GM19395 (cell line): ENCODE measurements around the gene C1QBP.
"Not testable (repeated sequence)": the region's sequence is repeated elsewhere in the genome, so short reads cannot be mapped to it uniquely, and the experiment has no call there.

Experiments
- ATAC-seq: cut with Tn5 transposase; IDR thresholded peaks from one replicate; pipeline ENCODE4 v1.9.1; 2021; ENCODE audit warnings: mild to moderate bottlenecking, moderate library complexity; ENCODE audit not compliant: unreplicated experiment

C1QBP gene

GRCh38 chr17:5434984-5435383 lies 4.0 kb downstream of the C1QBP start:
- no peak for ATAC-seq

DNA sequence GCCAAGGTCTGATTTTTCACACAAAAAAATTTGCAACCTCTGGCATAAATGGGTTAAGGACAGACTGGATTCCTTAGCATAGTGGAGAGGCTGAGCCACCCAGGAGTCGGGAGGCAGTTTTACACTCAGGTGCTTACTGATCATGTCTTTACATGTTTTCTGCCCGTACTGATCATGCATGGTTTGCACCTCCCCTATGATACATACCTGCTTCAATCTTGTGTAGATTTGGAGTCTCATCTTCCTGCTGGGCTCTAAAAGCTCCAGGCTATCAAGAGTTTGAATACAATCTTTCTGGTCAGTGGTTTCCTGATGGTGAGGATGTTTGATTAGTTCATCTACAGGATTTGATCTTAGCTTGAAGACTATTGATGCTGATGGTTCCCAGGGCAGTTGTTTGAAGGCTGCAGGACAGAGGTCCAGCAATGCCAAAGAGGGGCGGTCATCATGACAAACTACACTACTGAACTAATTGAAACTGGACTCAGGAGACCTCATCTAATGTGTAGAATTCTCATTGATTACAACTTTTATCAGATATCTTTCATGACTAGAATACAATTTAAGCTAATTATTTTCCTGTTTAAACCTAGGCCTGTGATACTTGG lies 6.9 kb downstream of the C1QBP start:
- ATAC-seq: no peak

- not testable (repeated sequence) for ATAC-seq
Observed at GRCh38 chr17:5431234-5431633, 7.7 kb downstream of the C1QBP start.

DNA sequence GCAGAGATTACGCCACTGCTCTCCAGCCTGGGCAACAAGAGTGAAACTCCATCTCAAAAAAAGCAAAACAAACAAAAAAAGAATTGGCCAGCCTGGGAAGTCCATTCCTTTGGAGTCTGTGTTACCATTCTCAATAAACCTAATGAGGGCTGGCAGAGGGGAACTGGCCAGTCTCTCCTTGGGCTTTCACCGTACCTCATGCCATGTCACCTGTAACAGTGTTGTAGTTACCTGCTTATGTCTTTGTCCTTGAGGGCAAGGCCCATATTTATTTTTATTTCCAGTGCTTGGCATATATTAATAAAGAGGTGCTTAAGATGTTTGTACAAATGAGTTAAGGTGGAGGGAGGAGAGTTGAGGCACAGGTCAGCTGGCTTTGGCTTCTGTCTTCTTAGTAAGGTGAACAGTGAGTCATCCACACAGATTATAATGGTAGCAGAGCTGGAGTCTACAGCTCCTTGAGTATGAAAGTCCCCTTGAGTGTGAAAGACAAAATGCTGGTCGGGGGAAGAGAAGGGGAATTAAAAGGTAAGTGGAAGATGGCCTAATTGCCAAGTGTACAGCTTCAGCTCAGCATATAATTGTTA lies 8.4 kb downstream of the C1QBP start:
- ATAC-seq: no peak

DNA sequence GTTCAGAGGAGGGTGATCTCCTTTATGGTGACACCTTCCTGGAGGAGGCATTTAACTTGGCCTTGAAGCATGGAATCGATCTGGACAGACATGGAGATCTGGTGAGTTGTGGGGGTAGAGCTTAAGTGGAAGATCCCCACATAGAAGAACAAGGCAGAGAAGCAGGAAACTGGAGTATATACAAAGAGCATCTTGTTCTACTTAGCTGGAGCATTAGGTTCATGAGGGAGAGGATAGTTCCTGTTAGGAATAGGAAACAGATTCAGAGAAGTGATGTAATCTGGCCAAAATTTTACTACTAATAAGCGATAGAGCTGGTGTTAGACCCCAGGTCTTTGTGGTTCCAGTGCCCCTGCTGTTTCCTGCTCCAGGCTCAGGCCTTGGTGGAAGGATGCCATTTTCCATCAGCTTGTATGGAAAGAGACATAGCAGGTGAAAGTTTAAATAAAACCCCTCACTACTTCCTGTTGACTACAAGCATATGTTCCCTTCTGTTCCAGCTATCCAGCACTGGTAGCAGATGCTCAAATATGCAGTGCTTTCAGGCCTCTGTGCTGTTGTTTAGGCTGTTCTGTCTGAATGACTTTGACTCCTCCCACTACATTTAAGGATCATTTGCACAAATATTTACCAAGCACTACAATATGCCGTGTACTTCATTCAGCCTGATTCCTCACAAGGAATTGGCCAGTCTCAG lies 9.6 kb downstream of the C1QBP start:
- ATAC-seq: no peak

DNA sequence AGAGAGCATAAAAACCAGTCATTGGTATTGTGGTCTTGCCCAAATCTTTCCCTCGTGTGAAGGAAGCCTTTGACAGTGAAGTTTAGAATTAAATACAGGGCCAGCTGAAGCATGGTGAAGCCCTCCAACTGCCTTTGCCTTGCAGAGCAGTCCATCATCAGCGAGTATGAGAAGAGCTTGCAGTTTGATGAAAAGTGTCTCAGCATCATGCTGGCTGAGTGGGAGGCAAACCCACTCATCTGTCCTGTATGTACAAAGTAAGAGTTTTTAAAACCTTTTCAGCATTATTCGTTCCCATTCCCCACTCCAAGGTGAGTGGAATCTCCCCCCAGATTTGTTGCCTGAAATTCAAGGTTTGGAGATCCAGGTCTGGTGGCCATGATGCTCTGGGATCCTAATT lies 13.1 kb downstream of the C1QBP start:
- ATAC-seq: no peak

GRCh38 chr17:5424909-5425308 lies 14.0 kb downstream of the C1QBP start:
- ATAC-seq: no peak

- no peak for ATAC-seq
Observed at GRCh38 chr17:5422505-5422904, 16.4 kb downstream of the C1QBP start.

DNA sequence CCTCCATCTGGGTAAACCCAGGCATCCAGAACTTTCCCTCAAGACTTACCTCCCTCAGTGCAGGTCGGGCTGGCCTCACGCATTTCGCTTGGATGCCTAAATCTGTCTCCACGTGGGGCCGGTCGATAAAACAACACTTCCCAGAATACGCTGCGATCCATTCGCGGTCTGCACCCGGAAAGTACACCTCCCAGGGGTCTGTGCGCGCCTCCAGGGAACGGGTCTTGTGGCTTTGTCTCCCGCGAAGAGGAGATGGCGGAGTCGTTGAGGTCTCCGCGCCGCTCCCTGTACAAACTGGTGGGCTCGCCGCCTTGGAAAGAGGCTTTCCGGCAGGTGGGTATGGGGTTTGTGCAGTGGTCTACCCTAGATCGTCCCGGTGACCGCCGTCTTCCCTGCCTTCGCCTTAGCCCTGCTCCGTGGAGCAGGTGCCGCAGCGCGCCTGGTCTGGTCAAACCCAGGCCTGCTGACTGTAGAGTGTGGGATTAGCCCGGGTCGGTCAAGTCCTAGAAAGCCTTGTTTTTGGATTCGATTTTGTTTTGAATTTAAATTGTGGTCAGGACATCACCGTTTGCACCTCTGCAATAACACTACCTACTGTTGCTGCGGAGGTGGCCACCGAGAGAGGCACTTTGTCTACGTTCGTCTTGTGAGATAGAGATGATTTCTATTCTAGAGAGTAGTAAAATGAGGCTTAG lies 18.8 kb downstream of the C1QBP start, which contains the start of gene RPAIN:
TSS of gene RPAIN (plus strand) at position 224 of the 695 bp plus-strand sequence. CDS start at position 253, 29 bp downstream.
- ATAC-seq: peak; percentile 65

GRCh38 chr17:5419356-5419958 lies 19.5 kb downstream of the C1QBP start, which contains the start of gene NUP88:
Gene NUP88 (minus strand): TSS chr17:5419662. CDS start chr17:5419650, 12 bp downstream.
- ATAC-seq: peak; percentile 81

- peak; percentile 46 for ATAC-seq
Observed at GRCh38 chr17:5418858-5419355, 20.0 kb downstream of the C1QBP start.

- ATAC-seq: no peak
Observed at GRCh38 chr17:5416901-5417300, 22.1 kb downstream of the C1QBP start.

DNA sequence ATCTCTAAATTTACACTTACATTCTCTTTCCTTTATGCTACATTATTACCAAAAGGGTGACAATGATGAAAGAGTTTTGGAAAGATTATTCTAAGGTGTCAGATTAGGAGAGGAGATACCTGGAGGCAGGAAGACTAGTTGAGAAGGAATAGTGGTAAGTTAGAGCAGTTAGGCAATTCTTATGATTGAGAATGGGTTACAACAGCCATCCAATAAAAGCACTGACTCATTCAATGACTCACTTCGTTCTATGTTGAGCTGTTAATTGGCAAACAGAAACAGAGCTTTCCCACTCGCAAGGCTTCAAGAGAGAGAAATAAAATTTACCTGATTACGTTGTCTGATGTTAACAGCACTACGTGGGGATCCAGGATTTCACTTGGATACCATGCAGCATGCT lies 25.3 kb downstream of the C1QBP start:
- ATAC-seq: no peak

GRCh38 chr17:5410594-5411272 lies 28.2 kb downstream of the C1QBP start:
- ATAC-seq: no peak

GRCh38 chr17:5408186-5408585 lies 30.8 kb downstream of the C1QBP start:
- no peak for ATAC-seq

GRCh38 chr17:5405400-5405799 lies 33.6 kb downstream of the C1QBP start:
- ATAC-seq: no peak

DNA sequence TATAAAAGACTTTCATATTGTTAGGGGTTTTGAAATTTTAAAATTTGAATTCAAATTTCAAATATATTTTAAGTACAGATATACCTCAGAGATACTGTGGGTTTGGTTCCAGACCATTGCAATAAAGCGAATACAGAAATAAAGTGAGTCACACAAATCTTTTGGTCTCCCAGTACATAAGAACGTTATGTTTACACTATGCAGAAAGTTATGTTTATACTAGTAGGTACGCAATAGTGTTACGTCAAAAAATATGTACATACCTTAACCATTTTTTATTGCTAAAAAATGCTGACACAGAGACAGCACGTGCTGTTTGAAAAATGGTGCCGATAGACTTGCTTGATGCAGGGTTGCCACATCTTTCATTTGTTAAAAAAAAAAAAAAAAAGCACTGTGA lies 39.2 kb downstream of the C1QBP start:
- no peak for ATAC-seq

DNA sequence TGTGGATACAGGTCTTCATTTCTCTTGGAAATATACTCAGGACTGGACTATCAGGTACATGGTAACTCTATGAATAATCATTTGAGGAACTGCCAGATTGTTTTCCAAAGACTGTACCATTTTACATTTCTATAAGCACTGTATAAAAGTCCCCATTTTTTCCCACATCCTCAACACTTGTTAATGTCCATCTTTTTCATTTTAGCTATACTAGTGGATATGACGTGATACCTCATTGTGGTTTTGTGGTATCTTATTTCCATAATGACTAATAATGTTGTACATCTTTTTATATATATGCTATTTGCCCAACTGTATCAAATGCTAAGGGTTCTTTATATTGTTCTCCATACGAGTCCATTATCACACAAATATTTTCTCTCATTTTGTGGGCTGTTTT lies 42.3 kb downstream of the C1QBP start:
- ATAC-seq: no peak

DNA sequence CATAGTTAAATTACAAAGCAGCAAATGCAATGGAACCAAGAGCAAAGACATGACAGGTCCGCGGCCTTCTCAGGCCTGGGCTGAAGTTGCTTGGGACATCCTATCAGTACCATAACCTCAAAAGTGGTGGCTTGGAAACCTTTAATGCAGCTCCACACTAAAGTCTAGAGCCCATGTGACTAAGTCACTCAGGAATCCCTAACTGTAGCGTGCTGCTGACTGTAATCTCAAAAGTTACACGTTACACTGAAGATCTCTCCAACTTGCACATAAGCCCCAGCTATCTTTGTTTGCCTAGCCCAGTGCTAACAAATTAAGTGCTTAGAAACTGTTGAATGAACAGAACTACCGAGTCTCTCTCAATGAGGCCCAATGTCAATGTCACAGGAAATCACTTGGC lies 47.3 kb downstream of the C1QBP start:
- no peak for ATAC-seq
